Neural cell (in vitro differentiated cells): ENCODE results near the gene HSD3B7.

Experiments used
- CTCF ChIP-seq: fragments of 450-650 bp; IDR thresholded peaks from 2 replicates; pipeline ENCODE4 v1.5.1; 2014; ENCODE audit warnings: antibody characterized with exemption, mild to moderate bottlenecking, moderate library complexity; ENCODE audit not compliant: poor library complexity, severe bottlenecking
- EZH2 ChIP-seq: fragments of 200-600, 300-800 bp; shearing (Covaris generic), sonication (generic); IDR thresholded peaks from 2 replicates; pipeline ENCODE4 v1.6.1; 2014; ENCODE audit warnings: antibody characterized with exemption, low read length, borderline replicate concordance, mild to moderate bottlenecking; ENCODE audit not compliant: insufficient read depth, poor library complexity, severe bottlenecking
- MXI1 ChIP-seq: fragments of 450-650 bp; conservative IDR thresholded peaks from 2 replicates; pipeline ENCODE4 v1.6.1; 2014; ENCODE audit warnings: antibody characterized with exemption, mild to moderate bottlenecking; ENCODE audit not compliant: poor library complexity, severe bottlenecking
- POLR2AphosphoS5 ChIP-seq: IDR thresholded peaks from 2 replicates; pipeline ENCODE4 v1.6.1; 2012
- RAD21 ChIP-seq: fragments of 450-650 bp; conservative IDR thresholded peaks from 2 replicates; pipeline ENCODE4 v1.6.1; 2014; ENCODE audit warnings: antibody characterized with exemption, mild to moderate bottlenecking, moderate library complexity
- REST ChIP-seq: IDR thresholded peaks from 2 replicates; pipeline ENCODE4 v1.6.1; 2012; ENCODE audit warnings: borderline replicate concordance

GRCh38 chr16:30954993-30955392, 30.0 kb upstream of the HSD3B7 start:
- no peak for TF ChIP-seq CTCF
- TF ChIP-seq EZH2, result no peak
- TF ChIP-seq POLR2AphosphoS5, result no peak
- TF ChIP-seq MXI1, result no peak
- no peak for TF ChIP-seq REST
- TF ChIP-seq RAD21, result no peak
